Measurements from ENCODE around the gene CSTB.

The CSTB gene

GRCh38 chr21:43726686-43727518 is 49.2 kb downstream of the CSTB start:
- DNase-seq: no peak

Measured in DMS79 treated with DMSO at 0.1 percent for 48 hours (cell line).